CD14-positive monocyte (primary cell): ENCODE data around the gene SYPL2. TPM values are rescaled to one million over a fixed set of nuclear protein-coding genes. Genes with fewer than 3 reads are reported as not detected.
"Not testable (repeated sequence)": the region's sequence is repeated elsewhere in the genome, so short reads cannot be mapped to it uniquely, and the experiment has no call there.

Experiments used
- DNase-seq, 3 donors: peaks; one replicate each; pipeline ENCODE4 v3.0.0-alpha.2; 2011 to 2022
- H2AFZ ChIP-seq: 2 replicates; pipeline ENCODE4 v1.6.0; 2012; ENCODE audit warnings: mild to moderate bottlenecking, low read depth, low read length, inconsistent platforms; ENCODE audit not compliant: insufficient read depth, poor library complexity, severe bottlenecking
- H3K27ac ChIP-seq, 2 donors: 1 replicate in 1 of 2; 2 replicates in 1 of 2; pipeline ENCODE4 v1.5.1; 2012 to 2013; ENCODE audit warnings: low read length in 2 of 2, control low read depth in 1 of 2, inconsistent platforms in 1 of 2, low read depth in 1 of 2, mild to moderate bottlenecking in 1 of 2
- H3K27me3 ChIP-seq, 2 donors: one replicate each; pipeline versions ENCODE4 v1.6.0 to v1.6.1; 2011 to 2013; ENCODE audit warnings: low read length in 2 of 2; ENCODE audit not compliant: control insufficient read depth in 2 of 2, insufficient read depth in 2 of 2
- H3K36me3 ChIP-seq, 2 donors: replicated peaks in 1 of 2; 1 replicate in 1 of 2; 2 replicates in 1 of 2; pipeline versions ENCODE4 v1.5.1 to v1.6.1; 2012 to 2013; ENCODE audit warnings: low read length in 2 of 2, control low read depth in 1 of 2, inconsistent platforms in 1 of 2, mild to moderate bottlenecking in 1 of 2; ENCODE audit not compliant: insufficient read depth in 2 of 2, control insufficient read depth in 1 of 2
- H3K4me1 ChIP-seq, 2 donors: 1 replicate in 1 of 2; 2 replicates in 1 of 2; pipeline versions ENCODE4 v1.5.1 to v1.6.1; 2012 to 2013; ENCODE audit warnings: low read length in 2 of 2, control low read depth in 1 of 2, inconsistent platforms in 1 of 2, mild to moderate bottlenecking in 1 of 2, moderate library complexity in 1 of 2; ENCODE audit not compliant: insufficient read depth in 2 of 2, control insufficient read depth in 1 of 2
- H3K4me2 ChIP-seq: replicated peaks from 2 replicates; pipeline ENCODE3; 2012; ENCODE audit warnings: low read length, moderate library complexity, mild to moderate bottlenecking; ENCODE audit not compliant: poor library complexity, severe bottlenecking; ENCODE audit errors: extremely low read depth
- H3K4me3 ChIP-seq, 3 experiments: fragments of 200-600 bp in 1 of 3; sonication (generic) in 1 of 3; replicated peaks in 1 of 3; 1 replicate in 2 of 3; 2 replicates in 1 of 3; pipeline ENCODE4 v1.5.1; 2011 to 2013; ENCODE audit warnings: low read length in 3 of 3, mild to moderate bottlenecking in 3 of 3, control low read depth in 2 of 3, low read depth in 2 of 3, inconsistent platforms in 1 of 3, moderate library complexity in 1 of 3
- H3K79me2 ChIP-seq: 2 replicates; pipeline ENCODE4 v1.6.0; 2012; ENCODE audit warnings: mild to moderate bottlenecking, control low read depth, inconsistent platforms, low read length, moderate library complexity; ENCODE audit not compliant: insufficient read depth
- H3K9ac ChIP-seq: 2 replicates; pipeline ENCODE4 v1.6.0; 2017; ENCODE audit warnings: low read length, mild to moderate bottlenecking; ENCODE audit not compliant: insufficient read depth, poor library complexity, severe bottlenecking
- H3K9me3 ChIP-seq, 2 donors: replicated peaks in 1 of 2; 1 replicate in 1 of 2; 2 replicates in 1 of 2; pipeline versions ENCODE4 v1.5.1 to v1.6.1; 2012 to 2013; ENCODE audit warnings: low read length in 2 of 2, control low read depth in 1 of 2; ENCODE audit not compliant: control insufficient read depth in 1 of 2, insufficient read depth in 1 of 2
- H4K20me1 ChIP-seq: 2 replicates; pipeline ENCODE4 v1.6.0; 2012; ENCODE audit warnings: mild to moderate bottlenecking, low read length, control low read depth, moderate library complexity; ENCODE audit not compliant: insufficient read depth
- H3K27ac Mint-ChIP-seq, 7 donors: one replicate each; pipeline ENCODE4 v1.8.0; 2020; ENCODE audit warnings: mild to moderate bottlenecking in 7 of 7, mixed read lengths in 7 of 7, moderate library complexity in 6 of 7, inconsistent platforms in 2 of 7
- H3K27me3 Mint-ChIP-seq, 3 donors: one replicate each; pipeline ENCODE4 v1.8.0; 2021 to 2022; ENCODE audit warnings: low read depth in 3 of 3, mild to moderate bottlenecking in 3 of 3, mixed read lengths in 3 of 3, moderate library complexity in 3 of 3, inconsistent platforms in 1 of 3
- H3K36me3 Mint-ChIP-seq, 2 donors: one replicate each; pipeline ENCODE4 v1.8.0; 2020; ENCODE audit warnings: mixed read lengths in 2 of 2, inconsistent platforms in 1 of 2, mild to moderate bottlenecking in 1 of 2
- H3K4me1 Mint-ChIP-seq: one replicate; pipeline ENCODE4 v1.8.0; 2020; ENCODE audit warnings: mild to moderate bottlenecking, mixed read lengths
- H3K4me3 Mint-ChIP-seq, 2 donors: one replicate each; pipeline ENCODE4 v1.8.0; 2020; ENCODE audit warnings: mild to moderate bottlenecking in 2 of 2, mixed read lengths in 2 of 2, moderate library complexity in 1 of 2
- H3K9me3 Mint-ChIP-seq, 7 donors: one replicate each; pipeline ENCODE4 v1.8.0; 2020 to 2022; ENCODE audit warnings: mixed read lengths in 7 of 7, mild to moderate bottlenecking in 6 of 7, moderate library complexity in 6 of 7, inconsistent platforms in 2 of 7
- WGBS: methylation state at CpG from one replicate; pipeline ENCODE4 v1.1.5; 2013; ENCODE audit warnings: missing lambda C conversion rate; ENCODE audit not compliant: insufficient coverage; 5-methylcytosine and 5-hydroxymethylcytosine counted together
- intact Hi-C, 2 donors: fragments of 100-400 bp; cut with micrococcal nuclease; formaldehyde crosslinking; loops; one replicate each; pipeline versions ENCODE4 v1.15.0 to v1.15.1; 2023
- polyA plus RNA-seq, 3 donors: library from polyadenylated mRNA; depleted of rRNA in 1 of 3; unstranded in 2 of 3; stranded (reverse) in 1 of 3; fragments of 300-500 nt in 2 of 3; fragments of >200 nt in 1 of 3; fragmentation: Illumina TruSeq in 2 of 3; gene quantifications; 1 replicate in 2 of 3; 2 replicates in 1 of 3; pipeline ENCODE4 v1.2.3, GENCODE V29; 2012 to 2021
- TF ChIP-seq, protein P1 (sequence below): fragments of 200-600 bp; IDR thresholded peaks from one replicate; pipeline ENCODE4 v1.8.0; 2022; ENCODE audit warnings: antibody characterized with exemption, mild to moderate bottlenecking

Gene SYPL2
- polyA plus RNA-seq, 3 donors, result 0.03 to 0.12 TPM; not detected in 1

DNA sequence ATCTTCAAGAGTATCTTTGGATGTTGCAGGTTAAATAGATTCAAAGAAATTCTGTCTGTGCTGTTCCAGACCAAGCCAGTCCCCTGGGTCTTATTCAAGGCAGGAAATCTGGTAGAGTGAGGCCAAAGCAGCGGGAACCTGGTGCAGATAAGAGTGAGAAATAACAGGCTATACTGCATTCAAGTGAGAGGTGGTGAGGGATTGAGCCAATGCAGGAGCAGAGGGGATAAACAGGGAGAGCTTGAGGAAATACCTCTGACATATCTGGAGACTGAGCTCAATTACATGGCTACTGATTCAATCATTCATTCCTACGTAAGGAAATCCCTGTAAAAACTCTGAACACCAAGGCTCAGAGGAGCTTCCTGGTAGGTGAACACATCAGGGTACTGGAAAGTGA lies 22.9 kb upstream of the SYPL2 start:
- DNase-seq, result no peak
- no peak overlapping the region for H3K27ac ChIP-seq
- intact Hi-C loops, result loop anchor here in 1 of 2 donors (5.0 kb wide), 1 partner anchor 339 kb away; no protein-coding TSS in a partner anchor
- Mint-ChIP-seq H3K27ac (no peak overlapping the region), H3K36me3 (no peaks in the 10 kb centered on the region), H3K4me3 (no peak overlapping the region), H3K27me3 (peaks cover 15 to 22% (median 19%) of the 10 kb centered on the region in 3 donors), H3K4me1 (no peaks in the 10 kb centered on the region), H3K9me3 (peaks cover 0 to 3% (median 0%) of the 10 kb centered on the region in 7 donors)
- H3K79me2 ChIP-seq, result no peaks in the 10 kb centered on the region
- H3K4me1 ChIP-seq, result no peaks in the 10 kb centered on the region
- H3K9me3 ChIP-seq, result no peaks in the 10 kb centered on the region
- H3K27me3 ChIP-seq, result peaks cover 33 to 39% of the 10 kb centered on the region in 2 donors
- H2AFZ ChIP-seq, result no peak overlapping the region
- no peaks in the 10 kb centered on the region for H3K36me3 ChIP-seq
- no peak overlapping the region for H3K4me3 ChIP-seq
- no peak overlapping the region for H3K4me2 ChIP-seq
- TF ChIP-seq, protein P1, sequence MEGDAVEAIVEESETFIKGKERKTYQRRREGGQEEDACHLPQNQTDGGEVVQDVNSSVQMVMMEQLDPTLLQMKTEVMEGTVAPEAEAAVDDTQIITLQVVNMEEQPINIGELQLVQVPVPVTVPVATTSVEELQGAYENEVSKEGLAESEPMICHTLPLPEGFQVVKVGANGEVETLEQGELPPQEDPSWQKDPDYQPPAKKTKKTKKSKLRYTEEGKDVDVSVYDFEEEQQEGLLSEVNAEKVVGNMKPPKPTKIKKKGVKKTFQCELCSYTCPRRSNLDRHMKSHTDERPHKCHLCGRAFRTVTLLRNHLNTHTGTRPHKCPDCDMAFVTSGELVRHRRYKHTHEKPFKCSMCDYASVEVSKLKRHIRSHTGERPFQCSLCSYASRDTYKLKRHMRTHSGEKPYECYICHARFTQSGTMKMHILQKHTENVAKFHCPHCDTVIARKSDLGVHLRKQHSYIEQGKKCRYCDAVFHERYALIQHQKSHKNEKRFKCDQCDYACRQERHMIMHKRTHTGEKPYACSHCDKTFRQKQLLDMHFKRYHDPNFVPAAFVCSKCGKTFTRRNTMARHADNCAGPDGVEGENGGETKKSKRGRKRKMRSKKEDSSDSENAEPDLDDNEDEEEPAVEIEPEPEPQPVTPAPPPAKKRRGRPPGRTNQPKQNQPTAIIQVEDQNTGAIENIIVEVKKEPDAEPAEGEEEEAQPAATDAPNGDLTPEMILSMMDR, result no peak
- no CpG with 5 or more reads among the region's 2 CpGs for WGBS
- H3K9ac ChIP-seq, result no peak overlapping the region
- no peaks in the 10 kb centered on the region for H4K20me1 ChIP-seq

DNA sequence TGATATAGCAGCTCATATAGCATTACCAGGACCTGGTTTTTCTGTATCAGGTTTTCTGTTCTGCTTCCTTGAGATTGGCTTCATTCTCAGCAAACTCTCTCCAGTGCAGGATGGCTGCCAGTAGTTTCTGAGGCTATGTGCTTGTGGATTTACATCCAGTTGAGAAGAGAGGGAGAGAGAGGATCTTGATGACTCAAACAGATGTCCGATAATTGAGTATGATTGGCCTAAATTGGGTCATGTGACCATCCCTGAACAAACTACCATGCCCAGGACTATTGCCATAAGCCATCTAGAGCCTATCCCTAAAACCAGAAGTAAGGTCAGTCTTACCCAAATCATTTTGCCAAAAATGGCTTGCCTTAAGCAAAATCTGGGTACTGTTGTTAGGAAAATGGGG lies 22.0 kb upstream of the SYPL2 start:
- no peak overlapping the region for H3K27ac Mint-ChIP-seq
- peak in 1 of 3 donors; percentile 15 for DNase-seq
- Histone ChIP-seq H3K9ac (no peak overlapping the region), H3K27me3 (peaks cover 33 to 41% of the 10 kb centered on the region in 2 donors), H3K4me2 (no peak overlapping the region), H3K36me3 (no peaks in the 10 kb centered on the region), H3K9me3 (no peaks in the 10 kb centered on the region), H3K27ac (no peak overlapping the region), H3K4me3 (no peak overlapping the region), H3K79me2 (no peaks in the 10 kb centered on the region), H2AFZ (no peak overlapping the region), H3K4me1 (no peaks in the 10 kb centered on the region), H4K20me1 (no peaks in the 10 kb centered on the region)
- H3K4me1 Mint-ChIP-seq, result no peaks in the 10 kb centered on the region
- no peaks in the 10 kb centered on the region for H3K36me3 Mint-ChIP-seq
- intact Hi-C loops, result loop anchor here in 1 of 2 donors (5.0 kb wide), 1 partner anchor 338 kb away; no protein-coding TSS in a partner anchor
- peaks cover 18 to 23% (median 20%) of the 10 kb centered on the region in 3 donors for H3K27me3 Mint-ChIP-seq
- H3K9me3 Mint-ChIP-seq, result peaks cover 0 to 4% (median 0%) of the 10 kb centered on the region in 7 donors
- H3K4me3 Mint-ChIP-seq, result no peak overlapping the region
- WGBS, result no CpG with 5 or more reads among the region's 1 CpG
- TF ChIP-seq, protein P1, result no peak

DNA sequence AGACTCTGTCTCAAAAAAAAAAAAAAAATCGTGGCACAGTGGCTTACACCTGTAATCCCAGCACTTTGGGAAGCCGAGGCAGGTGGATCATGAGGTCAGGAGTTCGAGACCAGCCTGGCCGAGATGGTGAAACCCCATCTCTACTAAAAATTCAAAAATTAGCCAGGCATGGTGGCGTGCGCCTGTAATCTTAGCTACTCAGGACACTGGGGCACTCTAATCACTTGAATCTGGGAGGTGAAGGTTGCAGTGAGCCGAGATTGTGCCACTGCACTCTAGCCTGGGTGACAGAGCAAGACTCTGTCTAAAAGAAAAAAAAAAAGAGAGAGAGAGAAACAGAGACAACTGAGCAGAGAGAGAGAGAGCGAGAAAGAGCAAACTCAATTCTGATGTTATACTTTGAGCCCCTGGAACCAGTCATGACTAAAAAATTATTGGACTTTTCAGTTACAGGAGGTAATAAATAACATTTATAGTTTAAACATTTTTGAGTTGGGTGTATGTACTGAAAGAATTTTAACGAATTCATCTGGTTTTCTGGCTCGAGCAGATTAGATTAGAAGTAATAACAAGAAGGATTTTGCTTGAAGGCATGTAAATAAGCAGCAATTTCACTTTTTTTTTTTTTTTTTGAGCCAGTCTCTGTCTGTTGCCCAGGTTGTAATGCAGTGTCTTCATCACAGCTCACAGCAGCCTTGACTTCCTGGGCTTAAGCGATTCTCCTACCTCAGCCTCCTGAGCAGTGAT lies 20.2 kb upstream of the SYPL2 start:
- H3K36me3 Mint-ChIP-seq, intact Hi-C loops, H4K20me1 ChIP-seq, H3K79me2 ChIP-seq, DNase-seq, H3K27ac Mint-ChIP-seq, H3K9me3 ChIP-seq, H3K9ac ChIP-seq, H3K27ac ChIP-seq, H3K4me1 Mint-ChIP-seq, H3K4me2 ChIP-seq, H3K36me3 ChIP-seq, H3K4me1 ChIP-seq, H2AFZ ChIP-seq, H3K4me3 ChIP-seq, H3K9me3 Mint-ChIP-seq: not testable (repeated sequence)
- H3K27me3 ChIP-seq, result peaks cover 30 to 48% of the 10 kb centered on the region in 2 donors
- Mint-ChIP-seq H3K4me3 (peak overlapping the region in 1 of 2 donors; percentile 16), H3K27me3 (peaks cover 20 to 37% (median 29%) of the 10 kb centered on the region in 3 donors)
- 75% methylated on average over 4 of the region's 11 CpGs for WGBS
